ENCODE data around the gene EPN2. TPM values are rescaled to one million over a fixed set of nuclear protein-coding genes. Genes with fewer than 3 reads are reported as not detected.
"Not testable (repeated sequence)": the region's sequence is repeated elsewhere in the genome, so short reads cannot be mapped to it uniquely, and the experiment has no call there.

EPN2 gene
- total RNA-seq, 2 donors from 2014 or later, result 28.7 to 47.9 TPM

DNA sequence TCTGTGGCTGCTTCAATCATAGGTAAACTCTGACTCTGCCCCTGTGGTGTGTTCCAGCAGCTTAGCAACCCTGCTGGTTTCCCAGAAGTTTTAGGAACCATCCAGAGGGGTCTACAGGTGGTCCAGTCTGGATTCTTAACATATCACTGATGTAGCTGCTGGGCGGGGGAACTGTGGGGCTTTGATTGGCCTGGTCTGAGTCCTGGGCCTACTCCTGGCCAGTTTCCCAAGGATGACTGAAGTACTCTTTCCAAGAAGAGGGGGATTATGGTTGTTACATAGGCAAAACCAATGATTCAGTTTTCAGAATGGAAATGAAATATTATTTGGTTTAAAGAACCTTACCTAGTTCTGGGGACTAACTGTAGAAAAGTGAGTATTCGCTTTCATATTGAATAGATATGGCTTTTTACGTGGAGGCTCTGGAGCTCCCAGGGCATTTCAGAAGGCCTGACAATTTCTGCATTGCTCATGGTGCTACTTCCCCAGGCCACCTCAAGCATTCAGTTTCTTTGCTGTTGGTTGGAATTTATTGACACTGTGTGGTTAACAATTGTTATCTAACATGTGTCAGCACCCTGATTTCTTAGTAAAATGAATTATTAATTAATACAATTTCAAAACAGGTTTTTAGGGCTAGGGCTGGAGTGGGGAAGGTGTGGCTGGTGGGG lies 38.4 kb downstream of the EPN2 start:
- no peaks in the 10 kb centered on the region for H3K9me3 ChIP-seq
- no peaks in the 10 kb centered on the region for H3K27me3 ChIP-seq (replicated peaks; ENCODE audit: insufficient read depth)
- H3K36me3 ChIP-seq, result no peaks in the 10 kb centered on the region
- H3K4me3 ChIP-seq, result no peak overlapping the region
- DNase-seq (ENCODE audit: low spot score) (no peak), ATAC-seq (ENCODE audit: insufficient number of reproducible peaks, low FRiP score, low read depth) (no peak)
- H3K4me1 ChIP-seq (ENCODE audit: control insufficient read depth in 1 of 2, low read depth in 2 of 2), result peaks cover 16 to 28% of the 10 kb centered on the region in 2 donors
- TF ChIP-seq, protein P1, sequence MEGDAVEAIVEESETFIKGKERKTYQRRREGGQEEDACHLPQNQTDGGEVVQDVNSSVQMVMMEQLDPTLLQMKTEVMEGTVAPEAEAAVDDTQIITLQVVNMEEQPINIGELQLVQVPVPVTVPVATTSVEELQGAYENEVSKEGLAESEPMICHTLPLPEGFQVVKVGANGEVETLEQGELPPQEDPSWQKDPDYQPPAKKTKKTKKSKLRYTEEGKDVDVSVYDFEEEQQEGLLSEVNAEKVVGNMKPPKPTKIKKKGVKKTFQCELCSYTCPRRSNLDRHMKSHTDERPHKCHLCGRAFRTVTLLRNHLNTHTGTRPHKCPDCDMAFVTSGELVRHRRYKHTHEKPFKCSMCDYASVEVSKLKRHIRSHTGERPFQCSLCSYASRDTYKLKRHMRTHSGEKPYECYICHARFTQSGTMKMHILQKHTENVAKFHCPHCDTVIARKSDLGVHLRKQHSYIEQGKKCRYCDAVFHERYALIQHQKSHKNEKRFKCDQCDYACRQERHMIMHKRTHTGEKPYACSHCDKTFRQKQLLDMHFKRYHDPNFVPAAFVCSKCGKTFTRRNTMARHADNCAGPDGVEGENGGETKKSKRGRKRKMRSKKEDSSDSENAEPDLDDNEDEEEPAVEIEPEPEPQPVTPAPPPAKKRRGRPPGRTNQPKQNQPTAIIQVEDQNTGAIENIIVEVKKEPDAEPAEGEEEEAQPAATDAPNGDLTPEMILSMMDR (IDR thresholded peaks at IDR 0.05), result no peak
- no peak overlapping the region for H3K27ac ChIP-seq

DNA sequence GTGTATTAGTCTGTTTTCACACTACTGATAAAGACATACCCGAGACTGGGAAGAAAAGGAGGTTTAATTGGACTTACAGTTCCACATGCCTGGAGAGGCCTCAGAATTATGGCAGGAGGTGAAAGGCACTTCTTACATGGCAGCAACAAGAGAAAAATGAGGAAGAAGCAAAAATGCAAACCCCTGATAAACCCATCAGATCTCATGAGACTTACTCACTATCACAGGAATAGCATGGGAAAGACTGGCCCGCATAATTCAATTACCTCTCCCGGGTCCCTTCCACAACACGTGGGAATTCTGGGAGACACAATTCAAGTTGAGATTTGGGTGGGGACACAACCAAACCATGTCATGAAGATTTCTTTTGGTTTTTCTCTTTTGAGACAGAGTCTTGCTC lies 41.1 kb downstream of the EPN2 start:
- DNase-seq (ENCODE audit: low spot score); H3K36me3 ChIP-seq; H3K9me3 ChIP-seq; ATAC-seq (ENCODE audit: insufficient number of reproducible peaks, low FRiP score, low read depth); H3K4me1 ChIP-seq (ENCODE audit: control insufficient read depth in 1 of 2, low read depth in 2 of 2); H3K4me3 ChIP-seq; H3K27ac ChIP-seq; H3K27me3 ChIP-seq (replicated peaks; ENCODE audit: insufficient read depth): not testable (repeated sequence)

- Histone ChIP-seq H3K27me3 (replicated peaks; ENCODE audit: insufficient read depth) (no peaks in the 10 kb centered on the region), H3K4me1 (ENCODE audit: control insufficient read depth in 1 of 2, low read depth in 2 of 2) (peaks cover 0 to 3% of the 10 kb centered on the region in 2 donors), H3K36me3 (peaks cover 6% of the 10 kb centered on the region), H3K9me3 (no peaks in the 10 kb centered on the region), H3K27ac (no peak overlapping the region), H3K4me3 (no peak overlapping the region)
- no peak for DNase-seq (ENCODE audit: low spot score)
- no peak for ATAC-seq (ENCODE audit: insufficient number of reproducible peaks, low FRiP score, low read depth)
- TF ChIP-seq, protein P1 (IDR thresholded peaks at IDR 0.05), result no peak
These were observed 41.6 kb downstream of the EPN2 start for GRCh38 chr17:19278729-19279128.

- Histone ChIP-seq H3K4me1 (ENCODE audit: control insufficient read depth in 1 of 2, low read depth in 2 of 2) (peaks cover 3 to 20% of the 10 kb centered on the region in 2 donors), H3K9me3 (no peaks in the 10 kb centered on the region), H3K4me3 (no peak overlapping the region), H3K36me3 (peaks cover 6% of the 10 kb centered on the region), H3K27me3 (replicated peaks; ENCODE audit: insufficient read depth) (no peaks in the 10 kb centered on the region), H3K27ac (no peak overlapping the region)
- no peak for ATAC-seq (ENCODE audit: insufficient number of reproducible peaks, low FRiP score, low read depth)
- TF ChIP-seq, protein P1 (IDR thresholded peaks at IDR 0.05), result no peak
- DNase-seq (ENCODE audit: low spot score), result no peak
These were observed 44.0 kb downstream of the EPN2 start for GRCh38 chr17:19281161-19281560.

GRCh38 chr17:19284005-19284959 lies 47.1 kb downstream of the EPN2 start:
- H3K36me3 ChIP-seq, result peaks cover 6% of the 10 kb centered on the region
- H3K9me3 ChIP-seq, result no peaks in the 10 kb centered on the region
- TF ChIP-seq, protein P1 (IDR thresholded peaks at IDR 0.05), result no peak
- H3K4me3 ChIP-seq, result no peak overlapping the region
- no peaks in the 10 kb centered on the region for H3K27me3 ChIP-seq (replicated peaks; ENCODE audit: insufficient read depth)
- peaks cover 15 to 35% of the 10 kb centered on the region in 2 donors for H3K4me1 ChIP-seq (ENCODE audit: control insufficient read depth in 1 of 2, low read depth in 2 of 2)
- H3K27ac ChIP-seq, result no peak overlapping the region
- no peak for ATAC-seq (ENCODE audit: insufficient number of reproducible peaks, low FRiP score, low read depth)
- no peak for DNase-seq (ENCODE audit: low spot score)
